Stimulated activated CD8-positive, alpha-beta memory T cell treated with anti-CD3 and anti-CD28 coated beads, Interleukin-2, amount 100 ng/mL, for 48 hours (primary cell): ENCODE results near the gene MCRIP1.

Experiments
- DNase-seq, 2 donors: peaks; one replicate each; pipeline ENCODE4 v3.0.0-alpha.2; 2020; ENCODE audit warnings: low read depth in 2 of 2

The MCRIP1 gene

DNA sequence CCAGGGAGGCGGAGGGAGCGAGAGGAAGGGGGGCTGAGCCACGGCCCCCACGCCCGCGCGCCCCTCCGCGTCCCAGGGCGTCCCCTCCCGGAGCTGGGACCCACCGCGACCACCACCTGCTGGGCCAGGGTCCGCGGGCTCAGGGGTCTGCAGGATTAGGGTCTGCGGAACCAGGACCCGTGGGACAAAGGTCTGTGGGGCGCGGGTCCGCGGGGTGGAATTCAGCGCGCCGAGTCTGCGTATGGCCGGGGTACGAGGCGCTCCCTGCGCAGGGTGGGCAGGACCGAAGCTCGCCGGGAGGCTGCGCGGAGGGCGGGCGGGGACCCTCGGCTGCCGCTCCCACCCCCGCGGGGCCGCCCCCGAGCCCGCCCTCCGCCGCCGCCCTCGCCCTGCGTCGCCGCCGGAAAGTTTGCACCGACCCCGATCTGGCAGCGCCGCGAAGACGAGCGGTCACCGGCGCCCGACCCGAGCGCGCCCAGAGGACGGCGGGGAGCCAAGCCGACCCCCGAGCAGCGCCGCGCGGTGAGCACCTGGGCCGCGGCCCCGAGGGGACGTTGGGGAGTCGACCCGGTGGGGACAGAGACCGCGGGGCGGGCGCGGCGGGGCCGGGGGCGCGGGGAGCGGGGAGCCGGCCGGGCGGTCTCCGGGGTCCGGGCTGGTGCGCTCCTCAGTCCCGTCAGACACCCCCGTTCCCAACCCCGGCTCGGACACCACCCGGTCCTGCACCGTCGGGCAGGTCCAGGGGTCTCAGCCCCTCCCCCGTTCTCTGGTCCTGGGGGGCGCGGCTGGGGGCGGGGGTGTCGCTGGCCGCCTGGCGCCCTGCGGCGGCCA is 29.1 kb downstream of the MCRIP1 start, which contains the start of gene GCGR:
TSS of gene GCGR (plus strand) at position 423 of the 831 bp plus-strand sequence. CDS start 4,869 bp downstream, outside the sequence.
- DNase-seq, result no peak

DNA sequence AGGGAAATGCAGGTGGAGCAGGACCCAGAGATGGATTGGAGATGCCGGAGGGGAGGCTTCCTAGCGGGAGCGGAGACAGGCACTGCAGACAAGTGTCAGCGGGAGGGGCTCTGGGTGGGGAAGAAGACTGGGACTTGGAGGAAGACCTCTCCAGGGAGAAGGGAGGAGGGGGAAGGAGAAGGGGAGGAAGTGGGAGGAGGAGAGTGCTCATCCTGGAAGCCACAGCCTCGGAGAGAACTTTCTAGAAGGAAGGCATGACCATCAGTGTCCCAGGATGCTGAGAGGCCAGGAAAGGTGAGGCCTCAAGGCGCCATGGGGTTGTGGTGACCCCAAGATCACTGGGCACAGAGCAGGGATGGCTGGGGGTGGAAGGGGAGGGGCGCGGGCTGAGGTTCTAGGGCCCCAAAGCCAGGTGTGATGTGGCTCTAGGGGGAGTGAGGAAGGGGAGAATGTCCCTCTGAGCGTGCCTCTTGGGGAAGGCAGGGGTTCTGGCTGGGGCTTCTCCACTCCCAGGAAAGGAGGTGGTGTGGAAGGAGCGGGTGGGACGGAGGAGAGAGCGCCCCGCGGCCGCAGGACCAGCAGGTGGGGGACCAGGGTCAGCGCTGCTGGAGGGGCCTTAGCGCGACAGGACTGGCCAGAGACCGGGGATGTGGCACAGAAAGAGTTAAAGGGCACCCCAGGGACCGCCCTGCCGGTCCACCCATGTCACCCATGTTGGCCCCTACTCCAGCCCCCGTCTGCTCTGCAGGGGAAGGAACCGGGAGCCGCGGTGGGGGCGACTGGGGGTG is 30.0 kb downstream of the MCRIP1 start:
- no peak for DNase-seq

DNA sequence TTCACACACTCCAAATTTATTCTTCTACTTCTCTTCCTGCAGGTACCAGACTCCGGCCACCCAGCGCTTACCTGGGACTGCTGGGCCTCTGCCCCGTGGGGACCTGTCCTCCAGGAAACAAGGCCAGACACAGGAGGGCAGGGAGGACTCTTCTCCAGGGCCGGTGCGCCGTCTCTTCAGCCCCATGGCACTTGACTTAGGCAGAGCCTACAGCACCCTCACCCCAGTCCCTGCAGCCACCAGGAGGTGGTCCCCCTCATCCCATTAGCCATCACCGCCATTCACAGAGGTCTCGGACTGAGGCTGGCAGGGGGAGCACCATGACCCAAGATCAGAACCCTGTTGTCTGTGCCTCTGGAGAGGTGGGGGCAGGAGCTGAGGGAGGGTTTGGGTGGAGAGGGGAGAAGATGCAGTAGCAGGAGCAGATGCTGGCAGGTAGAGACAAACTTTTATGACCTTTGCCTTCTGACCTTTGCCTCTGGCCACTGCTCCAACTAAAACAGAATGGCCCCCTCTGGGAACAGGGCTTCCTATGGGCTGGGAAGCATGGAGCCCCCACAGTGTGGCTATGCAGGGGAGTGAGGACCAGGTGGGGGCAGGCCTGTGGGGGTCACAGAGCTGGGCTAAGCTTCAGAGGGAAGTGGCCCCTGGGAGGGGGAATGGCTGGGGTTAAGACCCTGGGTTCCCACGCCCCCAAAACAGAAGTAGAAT is 30.9 kb downstream of the MCRIP1 start:
- no peak for DNase-seq

- DNase-seq, result no peak
Observed at GRCh38 chr17:81801327-81801726, 31.8 kb downstream of the MCRIP1 start.

- DNase-seq, result no peak
Observed at GRCh38 chr17:81794509-81794908, 38.6 kb downstream of the MCRIP1 start.

DNA sequence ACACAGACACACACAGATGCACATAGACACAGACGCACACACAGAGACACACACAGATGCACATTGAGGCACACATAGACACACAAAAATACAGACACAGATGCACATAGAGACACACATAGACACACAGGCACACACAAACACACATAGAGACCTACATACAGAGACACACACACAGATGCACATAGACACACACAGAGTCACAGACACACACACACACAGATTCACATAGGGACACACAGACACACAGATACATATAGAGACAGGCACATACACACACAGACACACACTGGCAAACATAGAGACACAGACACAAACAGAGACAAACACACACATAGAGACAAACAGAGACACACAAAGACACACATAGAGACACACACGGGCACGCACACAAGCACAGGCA is 39.0 kb downstream of the MCRIP1 start:
- no peak for DNase-seq

GRCh38 chr17:81792675-81793615 is 40.1 kb downstream of the MCRIP1 start:
- no peak for DNase-seq
